Left lobe of liver (tissue), 2 donors: ENCODE measurements around the gene ANKRD40CL. TPM values are rescaled to one million over a fixed set of nuclear protein-coding genes. Genes with fewer than 3 reads are reported as not detected.
"Not testable (repeated sequence)": the region's sequence is repeated elsewhere in the genome, so short reads cannot be mapped to it uniquely, and the experiment has no call there.

ENCODE experiments used
- ATAC-seq: fragments of 200-7000 bp; cut with Tn5 transposase; one replicate; pipeline ENCODE4 v1.9.1; 2020; ENCODE audit warnings: mild to moderate bottlenecking, moderate library complexity
- DNase-seq: peaks from one replicate; pipeline ENCODE4 v3.0.0-alpha.2; 2020; ENCODE audit warnings: low spot score
- total RNA-seq: library from RNA; stranded (reverse); gene quantifications from one replicate; pipeline ENCODE4 v1.2.1, GENCODE V29; 2021
- donor health status: DM: no; HTN: no; CAD: no; lungs with moderate emphysema.
- donor health status: DM: no; HTN: yes; CAD: no.

Gene ANKRD40CL
- total RNA-seq: not detected

GRCh38 chr17:50767446-50767845, at the start of gene ANKRD40CL:
Gene ANKRD40CL (minus strand): TSS chr17:50767518. CDS start chr17:50766913, 605 bp downstream.
- DNase-seq: peak; percentile 41
- ATAC-seq: no peak

GRCh38 chr17:50816271-50816670, 49.0 kb upstream of the ANKRD40CL start:
- ATAC-seq (no peak), DNase-seq (no peak)

GRCh38 chr17:50815400-50815799, 48.1 kb upstream of the ANKRD40CL start:
- ATAC-seq: no peak

GRCh38 chr17:50813583-50813982, 46.3 kb upstream of the ANKRD40CL start:
- ATAC-seq: no peak

More at GRCh38 chr17:50815400-50815799, 48.1 kb upstream of the ANKRD40CL start:
- no peak for DNase-seq

GRCh38 chr17:50808888-50809287, 41.6 kb upstream of the ANKRD40CL start:
- DNase-seq: no peak
- ATAC-seq: no peak

More at GRCh38 chr17:50813583-50813982, 46.3 kb upstream of the ANKRD40CL start:
- no peak for DNase-seq

DNA sequence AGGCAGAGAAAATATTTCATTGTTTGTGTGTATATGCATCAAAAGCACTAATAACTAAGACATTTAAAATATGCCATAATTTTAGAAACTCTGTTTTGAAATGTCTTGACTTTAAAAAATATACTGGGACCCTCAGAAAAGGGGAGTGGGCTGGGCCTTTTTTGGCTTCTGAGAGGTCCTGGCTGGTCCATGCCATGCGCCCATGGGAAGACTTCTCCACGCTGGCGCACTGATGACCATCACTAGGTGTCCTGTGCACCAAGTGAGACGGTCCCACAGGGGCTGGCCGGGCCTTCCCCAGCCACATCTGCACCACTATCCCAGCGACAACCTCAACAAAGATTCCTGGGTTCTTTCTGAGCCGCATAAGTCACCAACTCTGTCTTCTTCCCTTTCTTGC, 41.1 kb upstream of the ANKRD40CL start:
- DNase-seq (no peak), ATAC-seq (no peak)

DNA sequence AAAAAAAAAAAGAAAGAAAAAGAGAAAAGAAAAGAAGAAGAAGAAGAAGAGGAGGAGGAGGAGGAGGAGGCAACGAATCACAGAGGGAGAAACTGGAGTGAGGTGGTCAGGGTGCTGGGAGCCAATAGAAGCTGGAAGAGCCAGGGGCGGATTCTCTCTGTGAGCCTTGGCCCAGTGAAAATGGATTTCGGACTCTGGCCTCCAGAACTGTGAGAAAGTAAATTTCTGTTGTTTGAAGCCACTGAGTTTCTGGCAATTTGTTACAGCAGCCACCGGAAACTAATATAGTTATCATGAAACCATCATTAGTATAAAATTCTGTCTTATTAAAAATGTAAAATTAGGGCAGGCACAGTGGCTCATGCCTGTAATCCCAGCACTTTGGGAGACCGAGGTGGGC, 40.4 kb upstream of the ANKRD40CL start:
- ATAC-seq (peak; percentile 74), DNase-seq (peak; percentile 86)

DNA sequence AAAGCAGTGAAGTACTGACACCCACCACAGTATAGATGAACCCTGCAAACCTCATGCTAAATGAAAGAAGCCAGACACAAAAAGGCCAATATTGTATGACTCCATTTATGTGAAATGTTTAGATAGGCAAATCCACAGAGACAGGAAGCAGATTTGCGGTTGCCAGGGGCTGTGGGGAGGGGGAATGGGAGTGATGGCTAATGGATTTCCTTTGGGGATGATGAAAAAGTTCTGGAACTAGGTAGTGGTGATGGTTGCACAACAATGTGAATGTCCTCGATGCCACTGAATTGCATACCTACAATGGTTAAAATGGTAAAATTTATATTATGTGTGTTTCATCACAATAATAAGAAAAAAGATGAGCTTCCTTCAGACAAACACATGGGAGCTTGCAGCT, 39.7 kb upstream of the ANKRD40CL start:
- DNase-seq (peak; percentile 70), ATAC-seq (peak; percentile 29)

DNA sequence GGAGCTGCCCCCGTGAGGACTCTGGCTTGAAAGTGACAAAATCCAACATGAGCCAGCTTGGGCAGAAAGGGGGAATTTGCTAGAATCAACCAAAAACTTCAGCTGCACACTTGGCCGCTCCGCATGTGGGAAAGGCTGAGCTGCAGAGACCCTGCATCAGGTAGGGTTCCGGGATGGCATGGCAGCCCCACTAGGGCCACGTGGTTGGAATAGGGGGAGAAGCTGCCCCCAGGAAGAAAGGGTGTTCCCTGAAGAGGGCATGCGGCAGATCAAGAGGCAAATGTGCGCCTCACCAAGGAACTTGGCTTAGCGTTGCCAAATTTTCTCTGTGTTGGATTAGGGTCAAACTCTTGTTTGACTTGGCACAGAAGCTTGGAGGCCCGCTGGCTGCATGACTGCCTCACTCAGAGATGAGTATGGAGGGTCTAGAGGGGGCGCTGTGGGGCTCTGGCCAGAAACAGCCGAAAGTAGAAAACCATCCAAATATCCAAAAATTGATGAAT, 38.9 kb upstream of the ANKRD40CL start:
- ATAC-seq (peak; percentile 67), DNase-seq (peak; percentile 87)

DNA sequence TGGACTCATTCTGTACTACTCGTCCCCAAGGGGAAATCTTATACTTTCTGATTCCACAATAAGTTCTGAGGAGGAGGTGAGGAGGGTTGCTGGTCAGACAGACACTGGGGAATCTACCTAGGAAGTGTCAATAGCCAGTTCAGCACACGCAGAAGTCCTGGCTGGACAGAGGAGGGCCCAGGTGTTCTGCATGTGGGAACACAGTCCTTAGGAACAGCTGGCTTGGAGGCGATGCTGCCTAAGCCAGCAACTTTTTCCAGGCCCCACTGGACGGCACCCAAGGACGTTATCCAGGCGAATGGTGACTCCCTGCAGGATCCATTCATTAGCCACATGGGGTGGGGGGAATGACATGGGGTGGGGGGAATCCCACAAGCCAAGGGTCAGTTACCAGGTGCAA, 38.2 kb upstream of the ANKRD40CL start:
- DNase-seq: peak; percentile 88
- ATAC-seq: peak; percentile 58

DNA sequence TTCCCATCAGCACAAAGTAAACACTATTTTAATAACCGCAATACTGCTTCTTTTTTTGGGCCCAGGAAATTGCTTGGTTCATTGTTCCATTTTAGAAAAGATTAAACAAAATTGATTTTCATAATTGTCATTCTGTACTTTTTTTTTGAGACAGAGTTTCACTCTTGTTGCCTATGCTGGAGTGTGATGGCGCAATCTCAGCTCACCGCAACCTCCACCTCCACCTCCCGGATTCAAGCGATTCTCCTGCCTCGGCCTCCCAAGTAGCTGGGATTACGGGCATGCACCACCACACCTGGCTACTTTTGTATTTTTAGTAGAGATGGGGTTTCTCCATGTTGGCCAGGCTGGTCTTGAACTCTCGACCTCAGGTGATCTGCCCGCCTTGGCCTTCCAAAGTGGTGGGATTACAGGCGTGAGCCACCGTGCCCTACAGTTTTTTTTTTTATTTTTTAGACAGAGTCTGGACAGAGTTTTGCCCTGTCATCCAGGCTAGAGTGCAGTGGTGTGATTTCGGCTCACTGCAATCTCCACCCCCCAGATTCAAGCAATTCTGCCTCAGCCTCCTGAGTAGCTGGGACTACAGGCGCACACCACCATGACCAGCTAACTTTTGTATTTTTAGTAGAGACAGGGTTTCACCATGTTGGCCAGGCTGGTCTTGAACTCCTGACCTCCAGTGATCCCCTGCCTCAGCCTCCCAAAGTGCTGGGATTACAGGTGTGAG, 37.6 kb upstream of the ANKRD40CL start:
- ATAC-seq, DNase-seq: not testable (repeated sequence)

GRCh38 chr17:50803676-50804075, 36.4 kb upstream of the ANKRD40CL start:
- DNase-seq: no peak
- ATAC-seq: no peak

- ATAC-seq: peak; percentile 50
- DNase-seq: peak; percentile 65
Observed at GRCh38 chr17:50802609-50803571, 35.6 kb upstream of the ANKRD40CL start.

- ATAC-seq (no peak), DNase-seq (no peak)
Observed at GRCh38 chr17:50800196-50800700, 32.9 kb upstream of the ANKRD40CL start.

DNA sequence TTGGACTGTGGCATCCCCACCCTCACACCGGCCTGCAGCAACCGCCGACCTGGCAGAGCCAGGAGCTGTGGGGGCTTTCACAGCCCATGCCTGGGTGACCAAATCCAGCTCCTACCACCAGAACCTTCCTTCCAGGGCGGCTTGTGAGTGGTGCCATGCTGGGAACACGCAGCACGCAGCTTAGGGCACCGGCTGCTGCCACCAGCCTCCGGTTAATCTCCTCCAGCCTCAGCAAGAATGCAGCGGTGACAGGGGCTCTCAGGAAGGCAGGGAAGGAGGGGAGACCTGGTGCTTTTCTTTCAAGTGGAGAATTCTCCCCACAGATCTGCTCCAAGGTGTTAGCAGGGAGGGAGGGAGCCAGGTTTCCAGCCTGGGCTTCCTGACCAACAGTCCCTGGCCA, 32.3 kb upstream of the ANKRD40CL start:
- DNase-seq: no peak
- ATAC-seq: no peak

DNA sequence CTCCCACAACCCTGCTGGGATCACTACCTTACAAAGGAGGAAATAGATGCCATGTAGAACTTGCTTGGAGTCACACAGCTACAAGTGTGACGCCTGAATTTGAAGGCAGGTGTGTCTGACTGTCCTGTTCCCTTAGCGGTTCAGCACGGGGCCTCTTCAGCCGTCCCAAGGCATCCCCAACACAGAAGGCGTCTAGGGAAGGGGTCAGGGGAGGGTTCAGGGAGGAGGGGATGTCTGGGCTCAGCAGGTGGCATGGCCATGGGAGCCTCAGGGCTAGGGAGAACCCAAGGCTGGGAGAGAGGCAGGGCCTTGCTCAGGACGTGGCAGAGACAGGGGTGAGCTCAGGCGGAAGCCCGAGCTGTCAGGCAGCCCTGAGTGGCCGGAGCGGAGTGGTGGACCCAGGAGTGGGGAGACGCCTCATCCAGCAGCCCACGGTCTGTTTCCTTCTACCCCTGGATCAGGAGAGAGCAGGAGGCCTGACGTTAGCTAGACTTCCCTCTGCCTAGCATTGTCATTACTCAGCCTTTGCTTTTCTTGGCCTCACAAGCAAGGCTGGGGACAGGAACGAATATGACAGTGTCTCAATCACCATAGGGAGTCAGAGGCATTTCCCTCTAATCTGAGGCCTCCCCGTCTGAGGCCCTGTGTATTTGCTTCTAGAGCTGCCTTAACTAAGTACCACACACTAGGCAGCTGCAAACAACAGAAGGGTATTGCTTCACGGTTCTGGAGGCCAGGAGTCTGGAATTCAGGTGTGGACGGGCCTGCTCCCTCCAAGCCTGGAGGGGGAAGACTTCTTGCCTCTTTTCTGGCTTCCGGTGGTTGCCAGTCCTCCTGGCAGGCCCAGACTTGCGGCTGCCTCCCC, 31.3 kb upstream of the ANKRD40CL start:
- no peak for DNase-seq
- no peak for ATAC-seq

GRCh38 chr17:50797135-50797810, 30.0 kb upstream of the ANKRD40CL start:
- no peak for ATAC-seq
- no peak for DNase-seq

DNA sequence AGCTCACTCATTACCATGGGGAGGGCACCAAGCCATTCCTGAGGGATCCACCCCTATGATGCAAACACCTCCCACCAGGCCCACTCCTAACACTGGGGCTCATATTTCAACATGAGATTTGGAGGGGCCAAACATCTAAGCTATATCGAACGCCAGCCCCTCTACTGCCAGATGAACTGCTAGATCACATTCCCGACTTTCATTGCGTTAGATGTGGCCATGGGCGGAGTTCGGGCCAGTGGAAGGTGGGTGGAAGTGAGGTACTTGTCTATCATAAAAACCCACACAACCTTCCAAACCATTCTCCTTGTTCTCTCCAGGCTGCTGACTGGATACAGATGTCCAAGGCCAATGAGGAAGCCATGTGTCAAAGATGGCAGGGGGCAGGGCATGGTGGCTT, 27.0 kb upstream of the ANKRD40CL start:
- DNase-seq: no peak
- no peak for ATAC-seq

DNA sequence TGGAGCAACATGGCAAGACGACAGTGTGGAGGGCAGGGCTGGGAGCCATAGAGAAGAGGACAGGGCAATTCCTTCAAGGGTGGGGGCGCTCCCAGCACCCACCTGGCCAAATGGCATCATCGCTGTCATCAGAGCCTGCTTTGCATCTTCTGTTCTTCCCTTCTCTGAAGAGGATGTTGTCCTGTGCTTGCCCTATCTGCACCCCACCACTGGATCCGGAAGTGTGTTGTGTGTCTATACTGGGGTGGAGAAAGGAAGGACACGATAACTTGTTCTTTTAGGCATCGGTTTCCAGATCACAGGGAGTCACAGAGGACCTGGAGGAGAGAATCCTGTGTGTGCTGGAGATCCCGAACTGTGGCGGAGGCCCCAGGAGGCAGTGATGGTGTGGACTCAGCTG, 25.7 kb upstream of the ANKRD40CL start:
- ATAC-seq (no peak), DNase-seq (no peak)

DNA sequence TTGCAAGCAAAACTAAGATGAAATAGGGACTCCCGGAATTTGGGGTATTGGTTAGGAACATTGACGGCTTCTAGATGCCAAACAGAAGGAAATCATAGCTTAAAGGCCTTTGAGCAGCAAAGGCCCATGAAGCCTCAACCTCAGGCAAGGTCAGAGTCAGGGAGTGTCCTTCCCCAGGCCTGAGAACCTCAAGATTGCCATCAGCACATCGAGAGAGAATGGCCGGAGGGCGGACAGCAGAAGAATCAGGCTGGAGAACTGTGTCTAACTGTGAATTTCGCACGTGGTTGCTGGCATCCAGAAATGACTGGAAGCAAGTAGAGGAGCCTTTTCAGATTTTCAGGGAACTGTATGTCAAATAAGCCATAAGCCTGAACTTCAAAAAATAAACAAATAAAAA, 24.8 kb upstream of the ANKRD40CL start:
- no peak for ATAC-seq

More for the DNA sequence above, 24.8 kb upstream of the ANKRD40CL start:
- no peak for DNase-seq
